B cell (primary cell): ENCODE results near the gene PLBD2. TPM values are rescaled to one million over a fixed set of nuclear protein-coding genes. Genes with fewer than 3 reads are reported as not detected.

Experiments
- ATAC-seq: fragments of 200-7000 bp; cut with Tn5 transposase; one replicate; pipeline ENCODE4 v1.10.0; 2021; ENCODE audit warnings: low read depth, mild to moderate bottlenecking, moderate number of reproducible peaks, moderate library complexity
- CTCF ChIA-PET: fragments of 350-600 bp; sonication (Branson Sonifier 250); formaldehyde crosslinking; loops from one replicate; lab custom pipeline; 2021; ENCODE audit warnings: antibody characterized with exemption, inconsistent platforms; lab: Charles Lee
- POLR2A ChIA-PET: fragments of 350-600 bp; sonication (Branson Sonifier 250); formaldehyde crosslinking; loops from one replicate; lab custom pipeline; 2021; ENCODE audit warnings: antibody characterized with exemption; lab: Charles Lee
- DNase-seq: peaks from one replicate; pipeline ENCODE4 v3.0.0; 2013
- H2AFZ ChIP-seq: 2 replicates; pipeline ENCODE4 v1.6.1; 2012; ENCODE audit warnings: mild to moderate bottlenecking, low read depth, low read length; ENCODE audit not compliant: insufficient read depth, poor library complexity, severe bottlenecking
- H3K27ac ChIP-seq, 2 donors: 1 replicate in 1 of 2; 2 replicates in 1 of 2; pipeline ENCODE4 v1.5.1; 2012 to 2013; ENCODE audit warnings: low read length in 2 of 2, mild to moderate bottlenecking in 2 of 2, moderate library complexity in 1 of 2
- H3K27me3 ChIP-seq, 4 experiments: fragments of 200-600 bp in 1 of 4; sonication (generic) in 1 of 4; replicated peaks in 1 of 4; 1 replicate in 2 of 4; 2 replicates in 2 of 4; pipeline versions ENCODE4 v1.6.1 to v1.7.0; 2013 to 2016; ENCODE audit warnings: low read length in 3 of 4, mild to moderate bottlenecking in 2 of 4, mixed read lengths in 1 of 4, moderate library complexity in 1 of 4; ENCODE audit not compliant: insufficient read depth in 4 of 4, control insufficient read depth in 3 of 4; ENCODE audit errors: control extremely low read depth in 1 of 4
- H3K36me3 ChIP-seq, 2 experiments: replicated peaks in 1 of 2; 1 replicate in 1 of 2; 2 replicates in 1 of 2; pipeline versions ENCODE4 v1.6.1 to v1.7.1; 2013; ENCODE audit warnings: low read length in 1 of 2; ENCODE audit not compliant: insufficient read depth in 2 of 2, control insufficient read depth in 1 of 2; ENCODE audit errors: control extremely low read depth in 1 of 2, extremely low read depth in 1 of 2
- H3K4me1 ChIP-seq, 2 donors: fragments of 200-600 bp in 1 of 2; sonication (generic) in 1 of 2; 1 replicate in 1 of 2; 2 replicates in 1 of 2; pipeline versions ENCODE4 v1.5.1 to v1.6.1; 2013 to 2017; ENCODE audit warnings: low read length in 2 of 2; ENCODE audit not compliant: control insufficient read depth in 2 of 2, insufficient read depth in 2 of 2
- H3K4me2 ChIP-seq: replicated peaks from 2 replicates; pipeline ENCODE3; 2012; ENCODE audit warnings: mild to moderate bottlenecking, low read depth, low read length; ENCODE audit not compliant: poor library complexity, severe bottlenecking
- H3K4me3 ChIP-seq, 5 experiments: fragments of 200-600 bp in 1 of 5; sonication (generic) in 1 of 5; 1 replicate in 3 of 5; 2 replicates in 2 of 5; pipeline versions ENCODE4 v1.5.1 to v1.7.0; 2011 to 2016; ENCODE audit warnings: low read length in 4 of 5, mild to moderate bottlenecking in 4 of 5, low read depth in 2 of 5, control low read depth in 1 of 5, moderate library complexity in 1 of 5; ENCODE audit not compliant: insufficient read depth in 1 of 5; ENCODE audit errors: control extremely low read depth in 1 of 5, extremely low read depth in 1 of 5
- H3K79me2 ChIP-seq: fragments of 200-600 bp; sonication (generic); one replicate; pipeline ENCODE4 v1.6.0; 2016; ENCODE audit warnings: low read length; ENCODE audit not compliant: control insufficient read depth, insufficient read depth
- H3K9ac ChIP-seq: fragments of 200-600 bp; sonication (generic); 2 replicates; pipeline ENCODE4 v1.6.1; 2017; ENCODE audit warnings: mild to moderate bottlenecking, low read length, moderate library complexity
- H3K9me3 ChIP-seq, 3 donors: one replicate each; pipeline versions ENCODE4 v1.6.1 to v1.7.1; 2013; ENCODE audit warnings: low read length in 2 of 3; ENCODE audit not compliant: control insufficient read depth in 2 of 3, insufficient read depth in 1 of 3; ENCODE audit errors: control extremely low read depth in 1 of 3
- H4K20me1 ChIP-seq: 2 replicates; pipeline ENCODE4 v1.6.0; 2012; ENCODE audit warnings: mild to moderate bottlenecking, low read length; ENCODE audit not compliant: insufficient read depth, control insufficient read depth, poor library complexity, severe bottlenecking
- H3K27ac Mint-ChIP-seq: one replicate; pipeline ENCODE4 v1.8.0; 2021; ENCODE audit warnings: mixed read lengths
- H3K27me3 Mint-ChIP-seq: one replicate; pipeline ENCODE4 v1.8.0; 2021; ENCODE audit warnings: mixed read lengths
- H3K4me1 Mint-ChIP-seq: one replicate; pipeline ENCODE4 v1.8.0; 2021; ENCODE audit warnings: mixed read lengths
- H3K4me3 Mint-ChIP-seq: one replicate; pipeline ENCODE4 v1.8.0; 2021; ENCODE audit warnings: mixed read lengths
- H3K9me3 Mint-ChIP-seq: one replicate; pipeline ENCODE4 v1.8.0; 2022; ENCODE audit warnings: mixed read lengths; ENCODE audit not compliant: insufficient read depth
- CTCF ChIP-seq: fragments of 200-600 bp; IDR thresholded peaks from one replicate; pipeline ENCODE4 v1.8.0; 2022; ENCODE audit warnings: antibody characterized with exemption, mild to moderate bottlenecking
- EZH2 ChIP-seq: IDR thresholded peaks from 2 replicates; pipeline ENCODE4 v1.6.1; 2012; ENCODE audit warnings: borderline replicate concordance, low read depth, mild to moderate bottlenecking, moderate library complexity, low read length; ENCODE audit not compliant: insufficient read depth, poor library complexity, severe bottlenecking
- WGBS: methylation state at CpG from one replicate; pipeline ENCODE4 v1.1.5; 2013; ENCODE audit warnings: missing lambda C conversion rate; ENCODE audit not compliant: insufficient coverage; 5-methylcytosine and 5-hydroxymethylcytosine counted together
- intact Hi-C: fragments of 100-400 bp; cut with micrococcal nuclease; formaldehyde crosslinking; loops from one replicate; pipeline ENCODE4 v1.10.0; 2022
- polyA plus RNA-seq: library from polyadenylated mRNA; depleted of rRNA; stranded (reverse); fragments of >200 nt; gene quantifications from 2 replicates; pipeline ENCODE4 v1.2.3, GENCODE V29; 2012
- total RNA-seq, 2 donors: library from RNA; stranded (reverse); fragments of 120-200 nt in 1 of 2; gene quantifications; 1 replicate in 1 of 2; 2 replicates in 1 of 2; pipeline versions ENCODE4 v1.2.3 to v1.2.4, GENCODE V29; 2013 to 2022

PLBD2 gene
- total and polyA plus RNA-seq, 2 donors (not counting 1 experiment from before 2014, with no cell fraction given) = 2.9 to 11.6 TPM

GRCh38 chr12:113402586-113403260 is 44.3 kb downstream of the PLBD2 start:
- H3K27ac Mint-ChIP-seq = no peak overlapping the region

More at GRCh38 chr12:113402586-113403260, 44.3 kb downstream of the PLBD2 start:
- intact Hi-C loops = no loop called here
- Histone ChIP-seq H2AFZ (no peak overlapping the region), H3K79me2 (no peaks in the 10 kb centered on the region), H3K9me3 (no peaks in the 10 kb centered on the region), H3K27ac (no peak overlapping the region), H3K4me1 (no peaks in the 10 kb centered on the region), H3K4me2 (no peak overlapping the region), H3K9ac (no peak overlapping the region), H3K27me3 (peaks cover 0 to 22% (median 1%) of the 10 kb centered on the region in 4 experiments), H3K36me3 (no peaks in the 10 kb centered on the region), H3K4me3 (no peak overlapping the region), H4K20me1 (no peaks in the 10 kb centered on the region)
- DNase-seq = no peak
- H3K27me3 Mint-ChIP-seq = peaks cover 18% of the 10 kb centered on the region
- no peak overlapping the region for H3K4me3 Mint-ChIP-seq
- H3K9me3 Mint-ChIP-seq = no peaks in the 10 kb centered on the region
- POLR2A ChIA-PET = no interaction called here
- ATAC-seq = no peak
- no peaks in the 10 kb centered on the region for H3K4me1 Mint-ChIP-seq
- no peak for TF ChIP-seq EZH2
- TF ChIP-seq CTCF = no peak
- CTCF ChIA-PET = no interaction called here
- 94% methylated on average over 18 of the region's 23 CpGs for WGBS
